Duodenal mucosa (tissue), 2 donors: ENCODE results near the gene CELA3A.
"Not testable (repeated sequence)": the region's sequence is repeated elsewhere in the genome, so short reads cannot be mapped to it uniquely, and the experiment has no call there.

Experiments used
- H3K27ac ChIP-seq: one replicate; pipeline ENCODE4 v1.7.0; 2013; ENCODE audit warnings: low read depth, low read length
- H3K27me3 ChIP-seq, 2 donors: one replicate each; pipeline ENCODE4 v1.7.0; 2013; ENCODE audit warnings: low read length in 2 of 2, control low read depth in 1 of 2; ENCODE audit not compliant: insufficient read depth in 2 of 2, control insufficient read depth in 1 of 2
- H3K36me3 ChIP-seq, 2 donors: one replicate each; pipeline ENCODE4 v1.7.0; 2013; ENCODE audit warnings: low read length in 2 of 2, control low read depth in 1 of 2; ENCODE audit not compliant: insufficient read depth in 2 of 2, control insufficient read depth in 1 of 2
- H3K4me1 ChIP-seq, 2 donors: one replicate each; pipeline ENCODE4 v1.7.0; 2013; ENCODE audit warnings: low read length in 2 of 2, control low read depth in 1 of 2; ENCODE audit not compliant: insufficient read depth in 2 of 2, control insufficient read depth in 1 of 2
- H3K4me3 ChIP-seq, 2 donors: one replicate each; pipeline ENCODE4 v1.7.0; 2013; ENCODE audit warnings: low read length in 2 of 2, low read depth in 1 of 2
- H3K9ac ChIP-seq, 2 donors: one replicate each; pipeline ENCODE4 v1.7.0; 2013; ENCODE audit warnings: low read length in 2 of 2, low read depth in 1 of 2
- H3K9me3 ChIP-seq, 2 donors: one replicate each; pipeline ENCODE4 v1.7.0; 2013; ENCODE audit warnings: low read length in 2 of 2, control low read depth in 1 of 2; ENCODE audit not compliant: control insufficient read depth in 1 of 2

The CELA3A gene

DNA sequence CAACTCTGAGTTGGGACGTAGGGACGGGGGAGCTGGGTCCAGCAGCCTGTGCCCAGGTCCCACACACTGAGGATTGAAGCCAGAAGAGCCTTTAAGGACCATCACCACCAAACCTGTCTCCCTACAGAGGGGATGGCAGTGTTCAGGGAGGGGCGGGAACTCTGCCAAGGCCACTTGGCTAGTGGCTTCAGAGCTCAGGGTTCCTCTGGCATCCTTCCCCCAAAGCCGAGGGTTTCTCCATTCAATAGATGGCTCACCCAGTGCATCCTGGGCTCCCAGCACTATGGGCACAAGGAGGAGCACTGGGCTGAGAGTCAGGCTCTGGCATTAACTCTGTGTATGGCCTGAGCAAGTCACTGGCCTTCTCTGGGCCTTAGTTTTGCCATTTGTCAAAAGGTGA lies 20.2 kb upstream of the CELA3A start:
- H3K36me3 ChIP-seq, H3K27me3 ChIP-seq, H3K9ac ChIP-seq, H3K4me3 ChIP-seq, H3K4me1 ChIP-seq, H3K9me3 ChIP-seq, H3K27ac ChIP-seq: not testable (repeated sequence)

DNA sequence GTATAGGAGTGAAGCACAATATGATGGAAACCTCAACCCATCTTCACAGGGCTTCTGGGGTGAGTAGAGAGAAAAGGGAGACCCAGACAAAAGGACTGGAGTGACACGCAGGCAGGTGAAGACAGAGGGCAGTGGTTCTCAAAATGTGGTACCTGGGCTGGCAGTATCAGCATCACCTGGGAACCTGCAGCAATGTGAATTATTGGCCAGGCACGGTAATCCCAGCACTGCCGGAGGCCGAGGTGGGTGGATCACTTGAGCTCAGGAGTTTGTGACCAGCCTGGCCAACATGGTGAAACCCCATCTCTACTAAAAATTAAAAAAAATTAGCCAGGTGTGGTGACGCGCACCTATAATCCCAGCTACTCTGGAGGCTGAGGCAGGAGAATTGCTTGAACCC lies 19.3 kb upstream of the CELA3A start:
- H3K4me1 ChIP-seq, H3K27me3 ChIP-seq, H3K9me3 ChIP-seq, H3K36me3 ChIP-seq, H3K4me3 ChIP-seq, H3K9ac ChIP-seq, H3K27ac ChIP-seq: not testable (repeated sequence)

DNA sequence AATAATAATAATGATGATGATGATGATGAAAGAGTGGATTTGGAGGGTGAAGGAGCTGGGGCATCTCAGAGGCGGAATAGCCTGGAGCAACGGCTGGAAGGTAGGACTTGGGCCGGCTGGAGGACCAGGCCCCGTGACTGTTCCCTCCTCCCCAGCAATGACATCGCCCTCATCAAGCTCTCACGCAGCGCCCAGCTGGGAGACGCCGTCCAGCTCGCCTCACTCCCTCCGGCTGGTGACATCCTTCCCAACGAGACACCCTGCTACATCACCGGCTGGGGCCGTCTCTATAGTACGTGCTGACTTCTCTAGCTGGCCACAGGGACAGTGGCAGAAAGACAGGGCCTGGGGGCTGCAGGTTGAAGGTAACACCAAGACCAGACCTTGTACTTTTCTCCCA lies 17.9 kb upstream of the CELA3A start:
- not testable (repeated sequence) for H3K9me3 ChIP-seq, H3K4me3 ChIP-seq, H3K4me1 ChIP-seq, H3K27me3 ChIP-seq, H3K27ac ChIP-seq, H3K9ac ChIP-seq, H3K36me3 ChIP-seq

DNA sequence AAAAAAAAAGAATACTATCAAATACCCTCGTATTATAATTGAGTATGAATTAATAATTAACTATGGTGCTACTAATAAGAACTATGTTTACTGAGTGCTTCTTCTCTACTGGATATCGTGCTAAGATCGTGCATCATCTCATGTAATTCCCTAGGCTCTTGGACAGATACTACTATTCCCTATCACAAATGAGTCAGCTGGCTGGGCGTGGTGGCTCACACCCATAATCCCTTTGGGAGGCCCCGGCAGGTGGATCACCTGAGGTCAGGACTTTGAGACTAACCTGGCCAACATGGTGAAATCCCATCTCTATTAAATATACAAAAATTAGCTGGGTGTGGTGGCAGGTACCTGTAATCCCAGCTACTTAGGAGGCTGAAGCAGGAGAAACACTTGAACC lies 15.6 kb upstream of the CELA3A start:
- not testable (repeated sequence) for H3K9me3 ChIP-seq, H3K4me3 ChIP-seq, H3K36me3 ChIP-seq, H3K27ac ChIP-seq, H3K4me1 ChIP-seq, H3K9ac ChIP-seq, H3K27me3 ChIP-seq

DNA sequence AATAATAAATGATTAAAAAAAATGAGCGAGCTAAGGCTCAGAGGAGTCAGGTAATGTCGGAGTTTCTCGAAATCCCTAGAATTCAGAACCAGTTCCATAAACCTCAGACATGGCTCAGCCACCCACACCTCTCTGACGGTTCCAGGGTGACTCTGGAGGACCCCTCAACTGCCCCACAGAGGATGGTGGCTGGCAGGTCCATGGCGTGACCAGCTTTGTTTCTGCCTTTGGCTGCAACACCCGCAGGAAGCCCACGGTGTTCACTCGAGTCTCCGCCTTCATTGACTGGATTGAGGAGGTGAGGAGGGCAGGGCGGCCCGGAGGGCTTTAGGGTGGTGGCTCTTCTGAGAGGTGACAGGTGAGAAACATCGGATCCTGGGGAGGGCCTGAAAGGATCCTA lies 15.1 kb upstream of the CELA3A start:
- H3K9me3 ChIP-seq, H3K4me1 ChIP-seq, H3K4me3 ChIP-seq, H3K27me3 ChIP-seq, H3K9ac ChIP-seq, H3K36me3 ChIP-seq, H3K27ac ChIP-seq: not testable (repeated sequence)

DNA sequence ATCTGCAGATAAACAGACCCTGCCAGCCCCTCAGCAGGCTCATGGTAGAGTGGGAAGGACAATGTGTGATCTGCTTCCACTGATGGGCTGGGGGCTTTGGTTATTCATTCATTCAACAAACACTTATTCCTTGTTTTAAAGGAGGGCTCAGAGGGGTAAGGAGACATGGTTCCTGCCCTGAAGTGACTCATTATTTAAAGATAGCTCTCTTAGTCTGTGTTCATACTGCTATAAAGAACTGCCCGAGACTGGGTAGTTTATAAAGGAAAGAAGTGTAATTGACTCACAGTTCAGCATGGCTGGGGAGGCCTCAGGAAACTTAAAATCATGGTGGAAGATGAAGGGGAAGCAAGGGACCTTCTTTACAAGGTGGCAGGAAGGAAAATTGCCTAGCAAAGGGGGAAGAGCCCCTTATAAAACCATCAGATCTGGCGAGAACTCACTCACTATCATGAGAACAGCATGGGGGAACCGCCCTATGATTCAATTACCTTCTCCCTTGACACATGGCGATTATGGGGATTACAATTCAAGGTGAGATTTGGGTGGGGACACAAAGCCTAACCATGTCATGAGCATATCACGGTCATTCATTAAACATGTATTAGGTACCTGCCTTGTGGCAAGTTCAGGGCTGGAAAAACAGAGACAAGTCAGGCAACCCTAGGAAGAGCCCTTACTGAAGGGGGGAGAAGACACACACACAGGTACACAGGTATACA lies 11.6 kb upstream of the CELA3A start:
- not testable (repeated sequence) for H3K27ac ChIP-seq, H3K9me3 ChIP-seq, H3K27me3 ChIP-seq, H3K36me3 ChIP-seq, H3K4me3 ChIP-seq, H3K9ac ChIP-seq, H3K4me1 ChIP-seq

DNA sequence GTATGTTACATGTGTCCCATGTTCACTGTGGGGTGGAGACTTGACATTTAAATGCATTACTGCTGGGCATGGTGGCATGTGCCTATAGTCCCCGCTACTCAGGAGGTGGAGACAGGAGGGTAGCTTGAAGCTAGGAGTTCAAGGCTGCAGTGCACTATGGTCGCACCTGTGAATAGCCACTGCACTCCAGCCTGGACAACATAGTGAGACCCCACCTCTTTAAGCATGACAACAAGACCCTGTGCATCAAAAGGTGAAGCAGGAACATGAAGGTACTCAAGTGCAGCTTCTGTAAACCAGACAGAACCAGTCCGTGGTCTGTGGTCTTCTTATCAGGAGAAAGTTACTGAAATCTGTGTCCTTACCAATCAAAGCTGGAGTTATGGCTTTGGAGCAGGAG lies 9.3 kb upstream of the CELA3A start:
- H3K36me3 ChIP-seq, H3K27ac ChIP-seq, H3K4me1 ChIP-seq, H3K4me3 ChIP-seq, H3K9ac ChIP-seq, H3K27me3 ChIP-seq, H3K9me3 ChIP-seq: not testable (repeated sequence)

DNA sequence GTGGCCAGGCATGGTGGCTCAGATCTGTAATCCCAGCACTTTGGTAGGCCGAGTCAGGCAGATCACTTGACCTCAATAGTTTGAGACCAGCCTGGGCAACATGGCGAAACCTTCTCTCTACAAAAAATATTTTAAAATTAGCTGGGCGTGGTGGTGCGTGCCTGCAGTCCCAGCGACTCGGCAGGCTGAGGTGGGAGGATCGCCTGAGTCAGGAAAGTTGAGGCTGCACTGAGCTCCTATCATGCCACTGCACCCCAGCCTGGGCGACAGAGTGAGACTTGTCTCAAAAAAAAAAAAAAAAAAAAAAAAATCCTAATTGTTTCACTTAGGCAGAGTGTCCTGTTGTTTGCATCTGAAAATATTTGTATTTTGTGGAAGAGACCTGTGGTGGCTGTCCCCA lies 6.7 kb upstream of the CELA3A start:
- H3K9me3 ChIP-seq, H3K4me1 ChIP-seq, H3K9ac ChIP-seq, H3K36me3 ChIP-seq, H3K4me3 ChIP-seq, H3K27me3 ChIP-seq, H3K27ac ChIP-seq: not testable (repeated sequence)

DNA sequence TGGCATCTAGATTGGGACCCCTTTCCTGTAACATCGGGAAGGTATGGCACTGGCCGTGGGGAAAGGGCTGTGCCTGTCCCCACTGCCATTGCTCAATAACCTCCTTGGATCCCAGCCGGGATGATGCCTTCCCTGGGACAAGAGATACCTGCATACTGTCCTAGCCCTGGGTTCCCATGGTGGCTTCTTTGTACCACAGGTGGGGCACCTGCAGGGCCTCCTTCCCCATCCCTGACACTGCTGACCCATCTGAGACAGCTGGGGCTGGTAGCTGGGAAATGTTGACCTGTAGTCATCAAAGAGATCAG lies 4.8 kb upstream of the CELA3A start:
- H3K9ac ChIP-seq, H3K27ac ChIP-seq, H3K9me3 ChIP-seq, H3K4me1 ChIP-seq, H3K27me3 ChIP-seq, H3K4me3 ChIP-seq, H3K36me3 ChIP-seq: not testable (repeated sequence)

DNA sequence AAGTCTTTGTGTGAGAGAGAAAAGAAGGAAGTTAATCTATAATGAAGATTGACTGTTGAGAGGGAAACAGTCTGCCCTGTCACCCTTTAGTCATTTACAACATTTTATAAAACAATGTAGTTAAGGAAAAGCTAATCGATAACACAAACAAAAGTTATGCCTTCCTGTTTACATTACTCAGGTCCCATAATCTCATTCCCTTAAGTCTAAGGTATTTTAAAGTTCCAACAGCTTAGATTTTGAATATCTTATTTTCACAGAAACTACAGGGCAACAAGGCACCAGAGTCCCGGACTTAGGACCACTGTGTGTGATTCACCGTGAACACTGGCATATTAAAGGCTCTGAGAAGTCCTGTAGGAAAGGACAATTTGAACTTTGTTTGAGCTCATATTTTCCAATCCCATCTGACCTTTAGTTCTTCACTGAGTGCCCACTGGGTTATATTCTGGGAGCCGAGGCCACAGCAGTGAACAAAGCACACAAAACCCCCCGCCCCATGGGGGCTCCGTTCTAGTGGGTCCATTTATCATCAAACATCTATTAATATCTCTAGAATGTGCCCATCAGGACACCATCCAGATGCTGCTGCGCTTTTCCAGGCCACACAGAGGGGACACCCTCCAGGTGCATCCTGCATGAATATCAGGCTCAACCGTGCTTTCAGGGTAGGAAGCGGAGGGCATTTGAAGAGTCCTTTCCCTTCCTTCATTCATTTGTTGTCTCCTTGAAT lies 3.4 kb upstream of the CELA3A start:
- not testable (repeated sequence) for H3K9me3 ChIP-seq, H3K4me1 ChIP-seq, H3K27ac ChIP-seq, H3K9ac ChIP-seq, H3K27me3 ChIP-seq, H3K4me3 ChIP-seq, H3K36me3 ChIP-seq
